Trophoblast cell (in vitro differentiated cells and primary cell): ENCODE data around the gene PRMT9. TPM values are rescaled to one million over a fixed set of nuclear protein-coding genes. Genes with fewer than 3 reads are reported as not detected.

ENCODE experiments used
- DNase-seq, 2 donors: peaks; one replicate each; pipeline ENCODE4 v3.0.0-alpha.2; 2016
- H2AFZ ChIP-seq: 2 replicates; pipeline ENCODE4 v1.6.1; 2013; ENCODE audit warnings: low read length, moderate library complexity, mild to moderate bottlenecking; ENCODE audit not compliant: insufficient read depth, poor library complexity
- H2AK5ac ChIP-seq: 2 replicates; pipeline ENCODE4 v1.6.1; 2013; ENCODE audit warnings: mild to moderate bottlenecking, low read length
- H2BK120ac ChIP-seq: 2 replicates; pipeline ENCODE4 v1.6.1; 2013; ENCODE audit warnings: low read length, mild to moderate bottlenecking, moderate library complexity; ENCODE audit not compliant: insufficient read depth, poor library complexity
- H2BK12ac ChIP-seq: 2 replicates; pipeline ENCODE4 v1.6.1; 2013; ENCODE audit warnings: mild to moderate bottlenecking, low read length, moderate library complexity
- H2BK5ac ChIP-seq: 2 replicates; pipeline ENCODE4 v1.6.1; 2013; ENCODE audit warnings: low read length, low read depth, moderate library complexity, mild to moderate bottlenecking; ENCODE audit not compliant: poor library complexity
- H3K14ac ChIP-seq: 2 replicates; pipeline ENCODE4 v1.6.1; 2013; ENCODE audit warnings: mild to moderate bottlenecking, low read length
- H3K18ac ChIP-seq: 2 replicates; pipeline ENCODE4 v1.6.1; 2013; ENCODE audit warnings: mild to moderate bottlenecking, low read length
- H3K23ac ChIP-seq: 2 replicates; pipeline ENCODE4 v1.6.1; 2013; ENCODE audit warnings: low read length
- H3K27ac ChIP-seq: 2 replicates; pipeline ENCODE4 v1.5.1; 2013; ENCODE audit warnings: low read depth, mild to moderate bottlenecking, inconsistent platforms, low read length, moderate library complexity
- H3K27me3 ChIP-seq: 2 replicates; pipeline ENCODE4 v1.6.1; 2013; ENCODE audit warnings: inconsistent platforms, mild to moderate bottlenecking, low read length, moderate library complexity; ENCODE audit not compliant: insufficient read depth
- H3K36me3 ChIP-seq, 2 experiments: 1 replicate in 1 of 2; 2 replicates in 1 of 2; pipeline ENCODE4 v1.6.1; 2013; ENCODE audit warnings: low read length in 2 of 2, mild to moderate bottlenecking in 2 of 2, moderate library complexity in 1 of 2; ENCODE audit not compliant: insufficient read depth in 2 of 2, control insufficient read depth in 1 of 2
- H3K4ac ChIP-seq: 2 replicates; pipeline ENCODE4 v1.6.1; 2013; ENCODE audit warnings: low read depth, mild to moderate bottlenecking, low read length, moderate library complexity
- H3K4me1 ChIP-seq, 2 experiments: 1 replicate in 1 of 2; 2 replicates in 1 of 2; pipeline ENCODE4 v1.6.1; 2013; ENCODE audit warnings: low read length in 2 of 2, mild to moderate bottlenecking in 2 of 2, moderate library complexity in 1 of 2; ENCODE audit not compliant: insufficient read depth in 2 of 2, control insufficient read depth in 1 of 2
- H3K4me2 ChIP-seq: 2 replicates; pipeline ENCODE4 v1.6.1; 2013; ENCODE audit warnings: inconsistent platforms, mild to moderate bottlenecking, low read length, moderate library complexity
- H3K4me3 ChIP-seq: 2 replicates; pipeline ENCODE4 v1.5.1; 2013; ENCODE audit warnings: mild to moderate bottlenecking, low read depth, low read length, inconsistent platforms
- H3K79me1 ChIP-seq: one replicate; pipeline ENCODE4 v1.6.1; 2013; ENCODE audit warnings: low read length
- H3K79me2 ChIP-seq: 2 replicates; pipeline ENCODE4 v1.6.1; 2013; ENCODE audit warnings: low read length, mild to moderate bottlenecking; ENCODE audit not compliant: control insufficient read depth, insufficient read depth, poor library complexity
- H3K9ac ChIP-seq: 2 replicates; pipeline ENCODE4 v1.6.1; 2013; ENCODE audit warnings: mild to moderate bottlenecking, low read length
- H3K9me3 ChIP-seq: 2 replicates; pipeline ENCODE4 v1.6.1; 2013; ENCODE audit warnings: low read depth, mild to moderate bottlenecking, control low read depth, inconsistent platforms, low read length; ENCODE audit not compliant: insufficient read depth
- H4K12ac ChIP-seq: 2 replicates; pipeline ENCODE4 v1.6.1; 2013; ENCODE audit warnings: low read depth, mild to moderate bottlenecking, low read length, moderate library complexity
- H4K8ac ChIP-seq: 2 replicates; pipeline ENCODE4 v1.6.1; 2013; ENCODE audit warnings: low read depth, mild to moderate bottlenecking, low read length, moderate library complexity
- H4K91ac ChIP-seq: one replicate; pipeline ENCODE4 v1.6.1; 2013; ENCODE audit warnings: low read depth, mild to moderate bottlenecking, low read length, moderate library complexity
- WGBS: extraction: QIAGEN DNeasy Blood & Tissue Kit; methylation state at CpG from one replicate; pipeline ENCODE4 v1.1.7; 2013; ENCODE audit warnings: missing lambda C conversion rate; ENCODE audit not compliant: insufficient read length, insufficient coverage; ENCODE audit errors: extremely low coverage; 5-methylcytosine and 5-hydroxymethylcytosine counted together
- polyA plus RNA-seq: library from polyadenylated mRNA; stranded (reverse); fragments of 200-250 nt; gene quantifications from 2 replicates; pipeline ENCODE4 v1.2.3, GENCODE V29; 2013

The PRMT9 gene
- 4.2 and 4.4 TPM in 2 replicates for polyA plus RNA-seq

DNA sequence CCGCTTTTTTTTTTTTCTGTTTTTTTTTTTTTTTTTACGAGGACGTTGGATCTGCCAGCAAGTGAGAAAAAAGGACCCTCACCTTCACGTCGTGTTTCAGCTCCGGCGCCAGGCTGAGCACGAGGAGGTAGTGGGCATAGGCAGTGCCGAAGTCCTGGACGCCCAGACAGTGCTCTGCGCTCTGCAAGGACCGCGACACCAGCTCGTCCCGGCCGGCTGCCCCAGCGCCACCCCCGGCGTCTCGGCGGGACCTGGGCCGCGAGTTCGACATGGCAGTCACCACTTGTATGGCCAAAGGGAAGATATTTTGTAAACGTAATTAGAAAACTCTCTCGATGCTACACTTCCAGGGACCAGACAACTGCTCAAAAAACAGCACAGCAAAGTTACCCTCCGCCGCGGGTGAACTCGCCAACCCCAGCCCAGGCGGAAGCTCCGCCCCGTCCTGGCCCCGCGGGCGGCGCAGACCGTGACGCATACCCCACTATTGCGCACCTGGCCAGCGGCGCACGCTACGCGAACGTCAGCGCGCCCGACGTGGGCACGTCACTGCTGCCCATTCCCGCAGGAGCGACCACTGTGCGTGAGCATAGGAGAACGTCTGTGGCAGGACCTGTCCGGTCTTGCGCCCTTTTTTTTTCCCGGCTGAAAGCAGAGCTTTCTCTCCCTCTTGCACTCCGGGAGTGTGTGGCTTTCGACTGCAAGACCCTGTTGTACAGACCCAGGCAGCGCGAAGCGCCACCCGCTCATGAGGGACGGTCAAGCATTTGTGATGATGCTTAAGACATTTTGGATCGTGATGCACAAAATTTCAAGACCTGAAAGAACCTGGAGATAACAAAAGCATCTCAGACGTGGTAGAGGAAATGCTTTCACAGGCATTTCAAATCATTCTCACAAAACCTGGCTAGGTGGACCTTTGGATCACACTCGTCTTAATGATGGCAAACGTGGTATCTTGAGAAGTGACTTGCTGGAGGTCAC, at the start of gene PRMT9:
Gene PRMT9, minus strand, starts transcription at position 447 of the 984 bp plus-strand sequence. Its CDS starts 176 bp downstream, at position 271.
- H4K91ac ChIP-seq = peak within 1 kb of the TSS; percentile 75
- H4K12ac ChIP-seq = peak within 1 kb of the TSS; percentile 92
- H3K4me1 ChIP-seq = peaks cover 0 to 3% of the 10 kb centered on the region in 2 experiments
- no peaks in the 10 kb centered on the region for H3K27me3 ChIP-seq
- peak within 1 kb of the TSS; percentile 48 for H2BK120ac ChIP-seq
- H3K4me3 ChIP-seq = peak within 1 kb of the TSS; percentile 86
- H3K4ac ChIP-seq = peak within 1 kb of the TSS; percentile 87
- peak within 1 kb of the TSS; percentile 88 for H3K18ac ChIP-seq
- no CpG with 5 or more reads among the region's 69 CpGs for WGBS
- peak within 1 kb of the TSS; percentile 75 for H3K9ac ChIP-seq
- H3K79me2 ChIP-seq = peaks cover 3% of the 10 kb centered on the region
- peak within 1 kb of the TSS; percentile 90 for H4K8ac ChIP-seq
- H3K27ac ChIP-seq = peak within 1 kb of the TSS; percentile 76
- no peak within 1 kb of the TSS for H2AK5ac ChIP-seq
- peak within 1 kb of the TSS; percentile 68 for H2AFZ ChIP-seq
- no peak within 1 kb of the TSS for H3K23ac ChIP-seq
- peak within 1 kb of the TSS; percentile 80 for H2BK5ac ChIP-seq
- H3K79me1 ChIP-seq = peaks cover 6% of the 10 kb centered on the region
- no peak within 1 kb of the TSS for H2BK12ac ChIP-seq
- DNase-seq = peak; percentile 92 to 97
- no peaks in the 10 kb centered on the region for H3K9me3 ChIP-seq
- peaks cover 2 to 6% of the 10 kb centered on the region in 2 experiments for H3K36me3 ChIP-seq
- peak within 1 kb of the TSS; percentile 69 for H3K4me2 ChIP-seq
- peak within 1 kb of the TSS; percentile 89 for H3K14ac ChIP-seq

DNA sequence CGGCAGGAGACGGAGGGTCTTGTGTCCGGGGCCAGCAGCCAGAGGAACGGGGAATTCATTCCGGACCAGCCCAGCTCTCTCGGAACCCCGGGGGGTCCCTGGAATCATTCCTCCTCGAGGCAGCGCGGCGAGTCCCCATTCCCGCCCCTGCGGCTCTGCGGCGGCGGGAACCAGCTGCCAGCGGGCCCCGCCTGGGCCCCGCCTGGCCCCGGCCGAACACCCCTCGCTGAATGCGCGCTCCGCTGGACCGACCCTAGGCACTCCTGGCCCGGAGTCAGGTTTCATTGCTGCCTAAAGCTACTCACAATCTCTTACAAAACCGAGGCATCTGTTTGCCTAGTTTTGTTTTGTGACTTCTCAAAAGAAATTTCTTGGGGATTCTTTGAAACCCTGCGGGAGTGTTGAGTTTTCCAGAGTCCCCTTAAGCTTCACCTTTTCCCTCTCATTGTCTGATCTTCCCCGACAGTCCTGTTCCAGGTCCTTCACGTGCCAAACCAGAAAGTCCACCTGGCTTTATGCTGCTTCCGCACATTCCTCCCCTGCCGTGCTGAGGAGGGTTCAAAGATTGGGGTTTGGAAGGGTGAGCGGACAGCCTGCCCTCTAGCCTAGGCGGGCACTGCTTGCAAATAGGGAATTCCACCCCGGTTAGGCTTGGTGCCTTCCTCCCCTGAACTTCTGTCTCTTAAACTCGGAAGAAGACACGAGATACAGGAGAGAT, 48.7 kb upstream of the PRMT9 start:
- no CpG with 5 or more reads among the region's 38 CpGs for WGBS
- H2AFZ ChIP-seq = peak overlapping the region; percentile 98
- H4K91ac ChIP-seq = peak overlapping the region; percentile 94
- peak overlapping the region; percentile 97 for H2BK5ac ChIP-seq
- H3K4ac ChIP-seq = peak overlapping the region; percentile 99
- peaks cover 21% of the 10 kb centered on the region for H3K79me2 ChIP-seq
- H3K79me1 ChIP-seq = peaks cover 21% of the 10 kb centered on the region
- H3K23ac ChIP-seq = no peak overlapping the region
- peak overlapping the region; percentile 89 for H3K27ac ChIP-seq
- peaks cover 8 to 20% of the 10 kb centered on the region in 2 experiments for H3K4me1 ChIP-seq
- no peaks in the 10 kb centered on the region for H3K27me3 ChIP-seq
- no peaks in the 10 kb centered on the region for H3K36me3 ChIP-seq
- peak overlapping the region; percentile 97 for H3K4me3 ChIP-seq
- peak overlapping the region; percentile 96 for H3K9ac ChIP-seq
- peak overlapping the region; percentile 99 for H3K14ac ChIP-seq
- H4K12ac ChIP-seq = peak overlapping the region; percentile 73
- H3K18ac ChIP-seq = peak overlapping the region; percentile 100
- peak overlapping the region; percentile 79 for H3K4me2 ChIP-seq
- H2BK120ac ChIP-seq = peak overlapping the region; percentile 99
- H3K9me3 ChIP-seq = no peaks in the 10 kb centered on the region
- DNase-seq = peak; percentile 48 to 76
- peak overlapping the region; percentile 98 for H2BK12ac ChIP-seq
- peak overlapping the region; percentile 96 for H2AK5ac ChIP-seq
- peak overlapping the region; percentile 92 for H4K8ac ChIP-seq

DNA sequence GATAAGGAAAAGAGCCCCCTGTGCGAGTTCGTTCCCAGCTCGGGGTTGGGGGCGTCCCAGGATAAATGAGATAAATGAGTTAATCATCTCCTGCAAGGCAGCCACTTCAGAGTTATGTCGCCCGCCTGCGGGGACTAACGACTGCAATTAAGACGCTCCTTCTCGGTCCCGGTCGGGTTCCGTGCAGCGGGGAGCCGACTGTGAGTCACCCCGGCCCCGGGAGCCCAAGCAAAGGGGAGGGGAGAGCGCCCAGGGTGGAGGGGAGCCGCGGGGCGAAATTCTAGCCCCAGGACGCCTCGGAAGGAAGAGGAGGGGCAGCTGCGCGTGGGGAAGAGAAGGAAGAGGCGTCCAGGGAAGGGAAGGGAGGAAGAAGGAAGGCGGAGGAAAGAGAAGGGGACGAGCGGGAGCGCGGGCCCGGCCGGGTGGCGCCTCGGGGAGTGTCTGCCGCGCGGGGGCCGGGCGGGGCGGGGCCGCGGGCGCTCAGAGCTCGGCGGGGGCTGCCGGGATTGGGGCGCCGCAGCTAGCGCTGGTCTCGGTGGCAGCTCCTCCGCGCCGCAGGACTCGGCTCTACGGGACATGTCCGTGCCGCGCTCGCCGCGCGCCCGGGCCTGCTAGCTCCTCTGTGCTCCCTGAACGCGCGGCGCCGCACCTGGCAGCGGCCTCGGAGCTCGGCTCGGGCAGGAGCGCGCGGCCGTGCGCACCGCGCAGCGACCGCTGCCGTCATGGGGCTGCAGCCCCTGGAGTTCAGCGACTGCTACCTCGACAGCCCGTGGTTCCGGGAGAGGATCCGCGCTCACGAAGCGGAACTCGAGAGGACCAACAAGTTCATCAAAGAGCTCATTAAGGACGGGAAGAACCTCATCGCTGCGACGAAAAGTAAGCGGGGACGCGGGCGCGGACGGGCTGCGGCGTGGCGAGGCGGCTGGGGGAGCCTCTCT, 47.9 kb upstream of the PRMT9 start, which contains the start of gene ARHGAP10:
Gene ARHGAP10, plus strand, starts transcription at position 509 of the 938 bp plus-strand sequence. Its CDS starts 214 bp downstream, at position 723.
- H3K79me1 ChIP-seq = peaks cover 21% of the 10 kb centered on the region
- peak within 1 kb of the TSS; percentile 96 for H2AK5ac ChIP-seq
- H3K27ac ChIP-seq = peak within 1 kb of the TSS; percentile 89
- no peaks in the 10 kb centered on the region for H3K27me3 ChIP-seq
- no peak within 1 kb of the TSS for H3K23ac ChIP-seq
- peak within 1 kb of the TSS; percentile 99 for H3K14ac ChIP-seq
- H2BK12ac ChIP-seq = peak within 1 kb of the TSS; percentile 98
- H3K4ac ChIP-seq = peak within 1 kb of the TSS; percentile 99
- H4K8ac ChIP-seq = peak within 1 kb of the TSS; percentile 92
- peaks cover 18% of the 10 kb centered on the region for H3K79me2 ChIP-seq
- WGBS = no CpG with 5 or more reads among the region's 106 CpGs
- H4K12ac ChIP-seq = peak within 1 kb of the TSS; percentile 73
- peak within 1 kb of the TSS; percentile 79 for H3K4me2 ChIP-seq
- H2BK5ac ChIP-seq = peak within 1 kb of the TSS; percentile 97
- DNase-seq = peak; percentile 49 to 68
- H3K9me3 ChIP-seq = no peaks in the 10 kb centered on the region
- H3K18ac ChIP-seq = peak within 1 kb of the TSS; percentile 100
- H3K9ac ChIP-seq = peak within 1 kb of the TSS; percentile 96
- H2BK120ac ChIP-seq = peak within 1 kb of the TSS; percentile 99
- H3K4me1 ChIP-seq = peaks cover 8 to 19% of the 10 kb centered on the region in 2 experiments
- H2AFZ ChIP-seq = peak within 1 kb of the TSS; percentile 98
- peak within 1 kb of the TSS; percentile 94 for H4K91ac ChIP-seq
- H3K36me3 ChIP-seq = no peaks in the 10 kb centered on the region
- peak within 1 kb of the TSS; percentile 97 for H3K4me3 ChIP-seq
